OCI-M1 (cell line): ENCODE results near the gene RTEL1.
A peak's percentile ranks its signal among the peaks of the same experiment; 100 is the strongest.

Source experiments
- DNase-seq: peaks from one replicate; lab custom pipeline; 2025; lab: John Stamatoyannopoulos, UW

Gene RTEL1

GRCh38 chr20:63740627-63741353 is 82.7 kb downstream of the RTEL1 start:
- DNase-seq, result peak; percentile 89

- DNase-seq, result no peak
These were observed 83.2 kb downstream of the RTEL1 start for GRCh38 chr20:63741354-63741675.

DNA sequence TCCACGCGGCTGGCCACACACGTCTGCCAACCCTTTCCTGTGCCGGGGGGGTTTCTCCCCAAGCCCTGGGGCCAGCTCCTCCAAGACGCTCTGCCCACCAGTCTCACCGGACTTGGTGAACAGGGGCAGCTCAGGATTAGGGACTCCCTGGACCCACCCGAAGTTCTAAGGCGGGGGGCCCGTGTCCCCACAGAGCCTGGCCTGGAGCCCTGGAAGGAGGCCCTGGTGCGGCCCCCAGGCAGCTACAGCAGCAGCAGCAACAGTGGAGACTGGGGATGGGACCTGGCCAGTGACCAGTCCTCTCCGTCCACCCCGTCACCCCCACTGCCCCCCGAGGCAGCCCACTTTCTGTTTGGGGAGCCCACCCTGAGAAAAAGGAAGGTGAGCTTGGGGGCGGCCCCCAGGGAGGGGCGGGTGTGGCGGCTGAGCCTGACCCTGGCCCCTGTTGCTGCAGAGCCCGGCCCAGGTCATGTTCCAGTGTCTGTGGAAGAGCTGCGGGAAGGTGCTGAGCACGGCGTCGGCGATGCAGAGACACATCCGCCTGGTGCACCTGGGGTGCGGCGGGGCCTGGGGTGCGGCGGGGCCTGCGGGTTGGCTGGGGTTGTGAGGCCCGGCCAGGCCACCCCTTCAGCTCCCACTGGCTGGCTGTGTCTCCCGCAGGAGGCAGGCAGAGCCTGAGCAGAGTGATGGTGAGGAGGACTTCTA is 83.7 kb downstream of the RTEL1 start:
- DNase-seq, result no peak

- DNase-seq, result no peak
These were observed 84.4 kb downstream of the RTEL1 start for GRCh38 chr20:63742381-63743024.

DNA sequence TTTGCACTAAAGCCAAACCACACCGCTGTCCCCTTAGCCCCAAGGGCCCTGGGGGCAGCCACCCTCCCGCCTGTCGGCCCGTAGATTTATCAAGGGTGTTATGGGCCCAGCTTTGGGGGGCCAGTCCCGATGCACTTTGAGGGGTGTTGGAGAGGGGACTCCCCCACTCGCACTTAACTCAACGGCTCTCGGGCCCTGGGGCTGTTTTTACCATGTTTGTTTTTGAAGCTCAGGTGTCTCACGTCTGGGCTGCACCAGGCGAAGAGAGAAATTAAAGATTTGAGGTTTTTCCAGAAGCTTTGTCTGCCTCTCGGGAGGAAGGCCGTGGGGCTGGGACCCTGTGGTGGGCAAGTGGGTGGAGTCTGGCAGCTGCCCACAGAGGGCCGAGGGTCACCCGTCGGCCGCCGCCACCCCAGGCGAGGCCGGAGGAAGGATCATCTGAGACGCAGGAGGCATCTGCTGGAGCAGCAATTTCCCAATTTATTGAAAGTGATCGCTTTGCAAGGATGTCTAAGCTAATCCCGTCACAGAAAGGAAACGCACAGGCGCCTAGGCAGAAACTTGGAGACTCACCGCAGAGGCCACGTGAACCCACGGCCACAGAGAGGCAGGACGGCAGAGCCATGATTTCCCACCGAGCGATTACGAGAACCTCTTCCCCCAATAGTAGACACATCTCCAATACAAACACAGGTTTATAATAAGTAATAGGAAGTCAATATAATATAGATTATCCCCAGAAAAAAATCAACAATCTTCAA is 85.3 kb downstream of the RTEL1 start:
- DNase-seq, result no peak

GRCh38 chr20:63744158-63744557 is 86.0 kb downstream of the RTEL1 start:
- DNase-seq, result no peak

- DNase-seq, result no peak
These were observed 86.7 kb downstream of the RTEL1 start for GRCh38 chr20:63744574-63745423.

- DNase-seq, result no peak
These were observed 87.3 kb downstream of the RTEL1 start for GRCh38 chr20:63745424-63745805.
